Measurements from ENCODE around the gene BCAS3.

Gene BCAS3

DNA sequence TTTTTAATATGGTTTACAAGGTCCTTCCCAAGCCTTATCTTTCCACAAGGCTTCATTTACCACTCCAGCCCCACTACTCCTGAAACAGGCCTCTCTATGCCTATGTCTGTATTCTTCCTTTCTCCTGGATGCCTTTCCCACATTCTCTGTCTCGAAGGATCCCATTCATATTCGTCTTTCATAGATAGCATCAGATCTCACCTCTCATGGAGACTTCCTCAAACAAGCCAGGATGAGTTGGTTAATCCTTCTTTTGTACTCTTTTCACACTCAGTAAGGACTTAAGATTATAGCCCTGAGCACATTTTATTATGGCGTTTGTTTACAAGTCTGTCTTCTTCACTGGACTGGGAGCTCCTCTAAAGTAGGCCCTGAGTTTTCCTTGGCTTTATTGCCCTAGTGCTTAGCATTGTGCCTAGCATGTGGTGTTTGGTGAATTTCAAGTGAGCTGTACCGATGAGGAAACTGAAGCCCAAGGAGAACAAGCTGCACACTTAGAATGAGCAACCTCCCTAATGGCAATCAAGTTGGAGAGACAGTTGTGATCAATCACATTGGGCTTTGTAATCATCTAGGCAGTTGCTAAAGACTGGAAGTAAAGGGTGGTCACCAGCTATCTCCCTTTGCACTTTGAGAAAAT, 764.6 kb downstream of the BCAS3 start:
- Histone ChIP-seq H3K9ac (ENCODE audit: low read length) (no peak overlapping the region), H3K4me1 (ENCODE audit: low read length) (peaks cover 14% of the 10 kb centered on the region), H2AFZ (ENCODE audit: low read depth, low read length) (no peak overlapping the region), H3K9me3 (ENCODE audit: insufficient read depth, low read length) (peaks cover under 1% of the 10 kb centered on the region; the same call in 1 of the 2 replicates), H3K27me3 (ENCODE audit: low read depth, low read length) (peaks cover 1% of the 10 kb centered on the region; the same call in 1 of the 2 replicates), H3K36me3 (replicated peaks; ENCODE audit: low read depth, low read length) (no peaks in the 10 kb centered on the region), H3K27ac (ENCODE audit: low read length) (no peak overlapping the region), H4K20me1 (ENCODE audit: insufficient read depth, low read length) (no peaks in the 10 kb centered on the region), H3K79me2 (ENCODE audit: low read length) (no peaks in the 10 kb centered on the region), H3K4me3 (ENCODE audit: low read length) (no peak overlapping the region), H3K4me2 (ENCODE audit: low read length) (no peak overlapping the region)
- TF ChIP-seq, protein P1, sequence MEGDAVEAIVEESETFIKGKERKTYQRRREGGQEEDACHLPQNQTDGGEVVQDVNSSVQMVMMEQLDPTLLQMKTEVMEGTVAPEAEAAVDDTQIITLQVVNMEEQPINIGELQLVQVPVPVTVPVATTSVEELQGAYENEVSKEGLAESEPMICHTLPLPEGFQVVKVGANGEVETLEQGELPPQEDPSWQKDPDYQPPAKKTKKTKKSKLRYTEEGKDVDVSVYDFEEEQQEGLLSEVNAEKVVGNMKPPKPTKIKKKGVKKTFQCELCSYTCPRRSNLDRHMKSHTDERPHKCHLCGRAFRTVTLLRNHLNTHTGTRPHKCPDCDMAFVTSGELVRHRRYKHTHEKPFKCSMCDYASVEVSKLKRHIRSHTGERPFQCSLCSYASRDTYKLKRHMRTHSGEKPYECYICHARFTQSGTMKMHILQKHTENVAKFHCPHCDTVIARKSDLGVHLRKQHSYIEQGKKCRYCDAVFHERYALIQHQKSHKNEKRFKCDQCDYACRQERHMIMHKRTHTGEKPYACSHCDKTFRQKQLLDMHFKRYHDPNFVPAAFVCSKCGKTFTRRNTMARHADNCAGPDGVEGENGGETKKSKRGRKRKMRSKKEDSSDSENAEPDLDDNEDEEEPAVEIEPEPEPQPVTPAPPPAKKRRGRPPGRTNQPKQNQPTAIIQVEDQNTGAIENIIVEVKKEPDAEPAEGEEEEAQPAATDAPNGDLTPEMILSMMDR (IDR thresholded peaks at IDR 0.05; ENCODE audit: low read depth, low read length) = no peak
- TF ChIP-seq EZH2phosphoT487 (IDR thresholded peaks at IDR 0.05; ENCODE audit: low read depth) = no peak

Data from OCI-LY3 (cell line).